ENCODE data around the gene NOS1.
"Not testable (repeated sequence)": the region's sequence is repeated elsewhere in the genome, so short reads cannot be mapped to it uniquely, and the experiment has no call there.

Gene NOS1

GRCh38 chr12:117255386-117255785 is 106.0 kb downstream of the NOS1 start:
- no peak for FAIRE-seq

GRCh38 chr12:117243488-117243887 is 117.9 kb downstream of the NOS1 start:
- no peak for FAIRE-seq

GRCh38 chr12:117241697-117242096 is 119.7 kb downstream of the NOS1 start:
- FAIRE-seq: no peak

- no peak for FAIRE-seq
Measured at GRCh38 chr12:117240081-117240755, 121.2 kb downstream of the NOS1 start.

- FAIRE-seq: no peak
Measured at GRCh38 chr12:117236456-117237001, 124.9 kb downstream of the NOS1 start.

GRCh38 chr12:117235261-117235660 is 126.2 kb downstream of the NOS1 start:
- FAIRE-seq: no peak

GRCh38 chr12:117234441-117234840 is 127.0 kb downstream of the NOS1 start:
- no peak for FAIRE-seq

GRCh38 chr12:117231750-117232149 is 129.7 kb downstream of the NOS1 start:
- no peak for FAIRE-seq

GRCh38 chr12:117228239-117228638 is 133.2 kb downstream of the NOS1 start:
- no peak for FAIRE-seq

GRCh38 chr12:117227000-117227653 is 134.3 kb downstream of the NOS1 start:
- no peak for FAIRE-seq

GRCh38 chr12:117226505-117226904 is 134.9 kb downstream of the NOS1 start:
- FAIRE-seq: no peak

GRCh38 chr12:117225179-117225578 is 136.2 kb downstream of the NOS1 start:
- no peak for FAIRE-seq

GRCh38 chr12:117220947-117221346 is 140.5 kb downstream of the NOS1 start:
- FAIRE-seq: not testable (repeated sequence)

- FAIRE-seq: no peak
Measured at GRCh38 chr12:117218149-117218548, 143.3 kb downstream of the NOS1 start.

GRCh38 chr12:117216686-117217085 is 144.7 kb downstream of the NOS1 start:
- no peak for FAIRE-seq

- no peak for FAIRE-seq
Measured at GRCh38 chr12:117214797-117215196, 146.6 kb downstream of the NOS1 start.

GRCh38 chr12:117213295-117213808 is 148.1 kb downstream of the NOS1 start:
- FAIRE-seq: no peak

GRCh38 chr12:117212563-117213190 is 148.7 kb downstream of the NOS1 start:
- FAIRE-seq: peak; percentile 45

GRCh38 chr12:117210266-117210918 is 151.0 kb downstream of the NOS1 start:
- FAIRE-seq: no peak

- no peak for FAIRE-seq
Measured at GRCh38 chr12:117209626-117210025, 151.8 kb downstream of the NOS1 start.

GRCh38 chr12:117208811-117209455 is 152.5 kb downstream of the NOS1 start:
- FAIRE-seq: no peak

- FAIRE-seq: no peak
Measured at GRCh38 chr12:117208206-117208605, 153.2 kb downstream of the NOS1 start.
